Ureter (tissue), 1 donor: Measurements from ENCODE around the gene AJAP1. TPM values are rescaled to one million over a fixed set of nuclear protein-coding genes. Genes with fewer than 3 reads are reported as not detected.

Source experiments
- DNase-seq: peaks from one replicate; pipeline ENCODE4 v3.0.0-alpha.2; 2020; ENCODE audit warnings: low spot score
- total RNA-seq: library from RNA; stranded (reverse); gene quantifications from one replicate; pipeline ENCODE4 v1.2.4, GENCODE V29; 2023
- donor health status: DM: yes; HTN: yes; CAD: no.

The AJAP1 gene
- total RNA-seq, 1 donor from 2014 or later: 5.7 TPM

DNA sequence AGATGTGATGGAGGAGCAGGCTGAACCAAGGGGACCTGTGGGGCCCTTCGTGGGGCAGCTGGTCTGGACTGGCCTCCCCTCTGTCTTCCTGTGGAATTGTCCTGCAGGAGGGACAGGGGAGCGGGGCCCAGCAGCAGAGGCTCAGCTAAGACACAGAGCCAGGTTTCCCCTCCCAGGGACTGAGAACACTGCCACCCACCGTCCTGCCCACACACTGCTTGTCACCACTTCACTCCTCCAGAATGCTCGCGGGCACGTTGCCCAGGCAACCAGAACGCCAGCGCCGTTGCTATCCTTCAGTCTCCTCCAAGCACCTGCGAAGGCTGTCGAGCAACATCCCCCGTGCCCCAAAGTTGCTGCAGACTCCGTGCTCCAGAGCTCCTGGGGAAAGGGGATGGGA lies 46.4 kb downstream of the AJAP1 start:
- no peak for DNase-seq

DNA sequence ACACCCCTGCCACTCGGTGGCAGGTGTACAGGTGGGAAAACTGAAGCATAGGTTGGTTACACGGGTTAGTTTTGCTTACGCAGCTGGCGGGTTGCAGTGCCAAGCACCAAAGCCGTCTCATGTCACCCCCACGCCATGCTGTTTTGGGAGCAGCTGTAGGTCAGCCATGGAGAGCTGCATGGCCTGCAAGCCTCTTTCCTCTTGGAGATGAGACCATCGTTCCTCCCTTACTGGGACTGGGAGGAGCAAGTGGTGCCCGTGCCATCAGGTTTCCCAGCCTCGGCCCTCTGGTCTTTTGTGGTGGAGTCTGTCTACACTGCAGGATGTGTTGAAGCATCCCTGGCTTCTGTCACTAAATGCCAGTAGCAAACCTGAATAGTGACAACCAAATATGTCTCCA lies 46.9 kb downstream of the AJAP1 start:
- DNase-seq: no peak

DNA sequence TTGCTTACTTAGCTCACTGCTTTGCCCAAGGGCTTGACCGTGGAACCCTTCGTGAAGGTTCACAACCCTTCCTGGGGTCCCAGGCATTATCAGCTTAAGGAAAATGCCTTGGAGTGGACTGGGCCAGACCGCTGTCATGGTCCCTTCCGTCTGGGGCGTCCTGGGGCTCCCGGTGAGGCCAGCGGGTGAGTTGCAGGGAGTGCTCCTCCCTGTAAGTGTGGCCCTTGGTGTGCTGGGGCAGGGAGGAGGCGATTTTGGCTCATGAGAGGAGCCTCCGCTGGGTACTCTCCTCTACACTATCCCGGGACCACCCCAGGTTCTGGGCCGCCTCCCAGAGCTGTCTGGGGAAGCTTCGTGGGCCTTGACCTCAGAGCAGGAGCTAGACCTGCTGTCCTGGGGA lies 48.1 kb downstream of the AJAP1 start:
- DNase-seq: no peak

DNA sequence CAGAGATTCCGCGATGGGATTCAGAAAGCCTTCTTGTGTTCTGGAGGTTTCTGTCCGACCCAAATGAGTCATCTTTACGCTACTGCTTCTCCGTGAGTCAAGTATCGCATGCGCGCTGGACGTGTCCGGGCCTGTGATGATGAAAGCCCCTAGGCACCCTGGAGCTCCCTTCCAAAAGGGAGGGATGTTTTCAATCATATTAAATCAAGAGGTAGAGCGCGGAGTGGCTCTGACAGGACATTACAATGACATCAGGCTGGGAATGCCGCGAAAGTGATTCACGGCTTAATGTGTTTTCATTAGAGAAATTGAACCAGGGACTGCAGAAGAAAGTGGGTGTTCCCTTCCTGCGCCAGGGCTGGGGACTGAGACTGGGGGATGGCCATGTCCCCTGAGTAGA lies 48.5 kb downstream of the AJAP1 start:
- DNase-seq: no peak

DNA sequence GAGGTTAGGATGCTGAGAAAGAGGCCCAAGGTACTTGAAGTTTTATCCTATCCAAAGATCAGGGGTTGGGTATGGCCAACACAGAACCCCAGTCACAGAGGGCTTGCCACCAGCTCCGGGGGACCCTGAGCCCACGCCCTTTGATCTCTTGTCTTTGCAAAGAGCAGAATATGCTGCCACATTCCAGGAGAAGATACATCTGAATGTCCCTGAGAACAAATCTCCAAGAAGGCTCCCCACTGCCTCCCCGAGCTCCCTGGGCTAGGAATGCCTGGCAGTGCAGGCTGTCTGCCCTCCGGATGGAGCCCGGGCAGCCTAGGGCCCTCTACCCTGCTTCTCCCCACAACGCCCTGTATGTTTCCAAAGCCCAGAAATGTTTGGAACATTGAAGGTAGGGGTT lies 49.2 kb downstream of the AJAP1 start:
- DNase-seq: no peak

DNA sequence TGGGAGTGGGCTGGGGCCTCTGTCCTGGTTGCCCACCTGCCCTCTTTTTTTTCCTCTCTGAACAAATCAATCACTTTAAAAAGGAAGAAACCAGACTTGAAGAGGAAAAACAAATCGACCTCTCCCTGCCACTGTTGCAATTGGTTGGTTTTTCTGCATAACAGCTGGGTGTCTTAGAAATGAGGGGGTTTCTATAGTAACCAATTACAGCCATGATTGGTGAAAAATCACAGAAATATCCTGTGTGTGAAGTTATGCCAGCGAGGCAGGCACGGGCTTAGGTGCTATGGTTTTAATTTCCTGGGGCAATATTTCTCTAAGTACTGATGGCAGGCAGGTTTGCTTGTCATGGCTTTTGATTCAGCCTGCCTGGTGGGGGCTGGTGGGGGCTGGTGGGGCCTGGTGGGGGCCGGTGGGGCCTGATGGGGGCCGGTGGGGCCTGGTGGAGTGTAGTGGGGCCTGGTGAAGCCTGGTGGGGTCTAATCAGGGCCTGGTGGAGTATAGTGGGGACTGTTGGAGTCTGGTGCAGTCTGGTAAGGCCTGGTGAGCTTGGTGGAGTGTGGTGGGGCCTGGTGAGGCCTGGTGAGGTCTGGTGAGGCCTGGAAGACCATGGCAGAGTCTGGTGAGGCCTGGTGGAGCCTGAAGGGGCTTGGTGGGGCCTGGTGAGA lies 54.6 kb downstream of the AJAP1 start:
- no peak for DNase-seq

DNA sequence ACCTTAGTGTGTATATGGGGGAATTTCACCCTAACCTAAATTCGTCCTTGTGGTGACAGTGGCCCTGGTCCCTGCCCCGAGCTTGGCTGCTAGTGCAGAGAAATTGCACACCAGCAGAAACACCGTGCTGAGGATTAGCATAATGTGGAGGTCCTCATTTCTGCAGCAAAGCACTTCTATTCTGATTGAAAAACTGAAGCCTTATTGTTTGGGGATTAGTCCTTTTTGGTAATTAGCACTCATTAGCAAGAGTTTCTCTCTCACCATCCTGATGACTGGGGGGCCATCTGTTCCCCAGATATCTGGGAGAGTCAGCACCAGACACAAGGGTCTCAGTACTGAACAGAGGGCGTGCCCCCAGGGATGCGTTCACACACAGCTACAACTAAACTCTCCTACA lies 55.2 kb downstream of the AJAP1 start:
- DNase-seq: no peak

DNA sequence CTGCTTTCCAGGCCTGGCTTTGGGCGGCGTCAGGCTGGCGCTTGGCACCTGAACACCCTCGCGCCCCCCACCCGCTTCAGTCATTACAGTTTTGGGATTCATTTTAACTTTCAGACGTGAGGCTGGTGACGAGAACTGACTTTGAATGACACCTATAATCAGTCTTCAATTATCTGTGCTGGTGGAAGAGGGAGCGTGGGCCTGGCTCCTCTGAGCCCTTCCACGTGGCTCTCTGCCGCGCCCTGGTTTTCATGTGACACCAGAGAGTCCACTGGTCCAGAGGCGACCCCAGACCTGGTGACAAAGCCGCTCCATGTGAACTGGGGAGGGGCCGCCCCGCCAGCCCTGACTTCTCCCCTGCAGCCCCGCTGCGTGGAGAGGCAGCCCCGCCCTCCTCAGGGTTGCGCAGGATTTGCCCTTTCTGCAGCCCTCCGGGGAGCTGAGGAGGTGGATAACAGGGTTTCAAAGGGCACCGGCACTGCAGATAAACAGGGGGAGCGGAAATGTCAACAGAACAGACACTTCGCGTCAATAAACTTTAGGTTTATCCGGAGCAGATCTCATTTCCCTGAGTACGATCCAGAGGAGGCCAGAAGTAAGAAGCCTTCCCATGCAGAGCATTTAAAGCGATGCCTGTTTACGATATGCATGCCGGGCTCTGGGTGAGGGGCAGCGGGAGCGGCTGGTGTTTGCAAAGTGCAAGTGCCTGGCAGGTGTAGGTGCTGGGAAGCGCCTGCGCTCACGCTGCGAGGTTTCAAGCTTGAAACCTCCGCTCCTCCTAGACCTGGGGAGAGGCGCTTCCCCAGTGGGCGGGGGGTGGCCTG lies 56.4 kb downstream of the AJAP1 start:
- DNase-seq: no peak

DNA sequence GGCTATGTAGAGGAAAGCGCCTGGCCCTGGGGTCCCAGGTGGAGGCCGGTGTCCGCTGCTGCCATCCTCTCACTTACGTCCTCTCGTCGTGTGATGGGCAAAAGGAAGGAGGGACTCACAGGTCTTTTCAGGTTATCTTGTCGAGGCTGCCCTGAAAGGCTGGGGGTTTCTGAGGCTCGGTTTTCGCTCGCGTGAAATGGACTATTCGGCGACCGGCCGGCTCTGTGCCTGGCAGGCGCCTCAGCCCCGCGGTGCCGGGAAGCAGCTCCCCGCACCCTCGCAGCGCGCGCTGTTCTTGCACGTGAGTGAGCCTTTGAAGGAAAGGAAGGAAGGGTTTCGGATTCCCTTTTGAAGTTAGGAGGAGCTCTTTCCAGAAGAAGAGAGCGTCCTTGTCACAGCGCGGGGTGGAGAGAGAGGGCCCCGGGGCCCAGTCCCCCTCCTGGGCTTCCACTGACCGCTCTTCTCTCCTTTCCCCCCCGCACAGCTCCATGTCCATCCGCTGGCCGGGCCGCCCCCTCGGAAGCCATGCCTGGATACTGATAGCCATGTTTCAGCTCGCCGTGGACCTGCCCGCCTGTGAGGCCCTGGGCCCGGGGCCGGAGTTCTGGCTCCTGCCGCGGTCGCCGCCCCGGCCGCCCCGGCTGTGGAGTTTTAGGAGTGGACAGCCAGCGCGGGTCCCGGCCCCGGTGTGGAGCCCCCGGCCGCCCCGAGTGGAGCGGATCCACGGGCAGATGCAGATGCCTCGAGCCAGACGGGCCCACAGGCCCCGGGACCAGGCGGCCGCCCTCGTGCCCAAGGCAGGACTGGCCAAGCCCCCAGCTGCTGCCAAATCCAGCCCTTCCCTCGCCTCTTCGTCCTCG lies 57.2 kb downstream of the AJAP1 start:
- no peak for DNase-seq

DNA sequence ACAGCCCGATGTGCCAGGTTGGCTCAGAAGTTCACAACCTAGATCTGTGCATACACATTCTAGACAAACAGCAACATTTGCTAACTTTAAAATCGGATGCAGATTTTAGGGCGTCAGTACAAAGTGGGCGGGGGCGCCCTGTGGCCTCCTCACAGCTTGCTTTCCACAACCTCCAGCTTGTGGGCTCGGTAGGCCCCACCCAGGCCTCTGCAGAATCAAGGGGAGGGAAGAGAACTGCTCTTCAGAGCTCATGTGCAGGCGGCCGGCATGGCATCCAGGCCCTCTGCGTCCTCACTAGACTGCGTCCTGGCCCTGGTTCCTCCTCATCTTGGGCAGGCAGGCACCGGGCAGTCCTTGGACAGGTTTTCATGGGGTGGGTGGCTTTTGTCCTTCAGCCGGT lies 59.3 kb downstream of the AJAP1 start:
- DNase-seq: no peak

DNA sequence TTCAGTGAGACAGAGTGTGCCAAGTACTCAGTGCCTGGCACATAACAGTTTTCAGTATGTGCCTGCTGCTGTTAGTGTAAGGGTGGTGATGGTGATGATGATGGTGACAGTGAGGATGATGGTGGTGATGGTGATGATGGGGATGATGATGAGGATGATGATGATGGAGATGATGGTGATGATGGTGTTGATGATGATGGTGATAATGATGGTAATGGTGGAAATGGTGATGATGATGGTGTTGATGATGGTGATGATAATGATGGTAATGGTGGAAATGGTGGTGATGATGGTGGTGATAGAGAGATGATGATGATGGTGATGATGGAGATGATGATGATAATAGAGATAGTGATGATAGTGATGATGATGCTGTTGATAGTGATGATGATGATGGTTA lies 62.0 kb downstream of the AJAP1 start:
- no peak for DNase-seq

DNA sequence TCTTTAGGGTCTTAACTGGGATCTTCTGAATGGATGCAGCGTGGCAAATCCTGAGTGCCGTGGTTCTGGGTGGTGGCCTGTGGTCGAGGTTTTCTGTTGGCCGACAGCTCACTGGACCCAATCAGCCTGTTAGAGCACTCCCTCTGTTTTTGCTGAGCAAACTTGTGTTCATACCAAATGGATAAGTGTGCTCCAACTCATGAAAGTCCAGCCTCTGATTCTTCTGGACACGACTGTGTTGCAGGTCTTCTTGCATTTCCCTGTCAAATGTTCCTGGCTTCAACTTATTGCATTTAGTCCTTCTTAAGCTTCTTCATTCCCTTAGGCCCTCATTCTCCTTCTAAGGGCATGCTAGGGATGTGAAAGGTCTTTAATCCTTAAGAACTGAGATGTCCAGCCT lies 63.7 kb downstream of the AJAP1 start:
- no peak for DNase-seq

DNA sequence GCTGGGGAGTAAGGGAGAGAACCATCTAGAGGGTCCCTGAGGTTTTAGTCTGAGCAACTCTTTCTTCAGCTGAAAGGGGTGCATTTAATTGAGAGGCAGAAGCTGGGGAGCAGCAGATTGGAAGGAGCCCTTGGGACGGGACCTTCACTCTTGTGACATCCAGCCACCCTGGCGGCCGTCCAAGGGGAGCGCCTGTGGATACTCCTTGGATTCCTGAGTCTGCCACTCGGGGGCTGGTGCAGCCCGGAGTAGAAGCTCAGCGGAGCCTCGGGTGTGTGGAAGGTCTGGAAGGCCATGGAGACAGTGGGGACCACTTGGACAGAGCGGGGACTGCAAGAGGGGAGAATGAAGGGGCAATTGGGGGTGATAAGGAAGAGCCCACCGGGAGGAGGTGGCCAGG lies 68.7 kb downstream of the AJAP1 start:
- no peak for DNase-seq

DNA sequence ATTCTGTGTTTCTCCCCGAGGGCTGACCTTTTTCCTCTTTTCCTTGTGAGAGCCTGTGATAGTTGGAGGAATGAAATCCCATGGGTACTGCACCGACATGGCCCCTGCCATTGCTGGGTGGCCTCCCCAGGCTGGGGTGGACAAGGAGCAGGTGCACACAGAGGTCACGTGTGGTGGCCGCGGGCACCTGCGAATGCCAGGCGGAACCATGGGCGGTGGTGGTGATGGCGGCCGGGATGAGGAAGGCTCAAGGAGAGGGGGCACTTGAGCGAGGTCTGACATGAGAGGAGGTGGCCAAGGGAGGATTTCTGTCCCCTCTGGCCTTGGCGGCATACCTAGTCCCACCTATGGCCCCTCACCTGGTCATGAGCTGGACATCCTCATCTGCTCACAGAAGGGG lies 69.6 kb downstream of the AJAP1 start:
- DNase-seq: no peak

DNA sequence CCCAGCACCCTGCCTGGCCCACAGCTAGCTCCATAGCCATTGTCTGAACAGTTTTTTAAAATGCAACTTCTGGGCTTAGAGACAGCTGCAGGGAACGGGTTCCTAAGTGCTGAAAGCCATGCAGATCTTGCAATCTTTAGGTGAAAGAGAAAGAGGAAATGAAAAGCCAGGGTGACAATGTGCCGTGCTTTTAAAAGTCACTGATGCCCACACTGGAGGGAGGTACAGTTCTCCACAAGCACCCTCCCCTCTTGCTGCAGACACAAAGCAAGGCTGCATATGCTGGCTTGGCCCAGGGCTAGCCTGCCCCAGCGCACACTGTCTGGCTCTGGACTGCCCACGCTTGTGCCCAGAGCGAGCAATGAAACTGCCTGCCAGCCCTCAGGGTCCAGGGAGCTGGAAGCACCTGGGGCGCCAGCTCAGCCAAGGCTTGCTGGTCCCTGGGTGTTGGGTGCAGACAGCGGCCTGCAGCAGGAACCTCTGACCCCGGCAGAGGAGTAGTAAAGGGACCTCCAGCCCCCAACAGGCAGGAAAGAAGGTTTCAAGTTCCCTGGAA lies 70.4 kb downstream of the AJAP1 start:
- DNase-seq: no peak

DNA sequence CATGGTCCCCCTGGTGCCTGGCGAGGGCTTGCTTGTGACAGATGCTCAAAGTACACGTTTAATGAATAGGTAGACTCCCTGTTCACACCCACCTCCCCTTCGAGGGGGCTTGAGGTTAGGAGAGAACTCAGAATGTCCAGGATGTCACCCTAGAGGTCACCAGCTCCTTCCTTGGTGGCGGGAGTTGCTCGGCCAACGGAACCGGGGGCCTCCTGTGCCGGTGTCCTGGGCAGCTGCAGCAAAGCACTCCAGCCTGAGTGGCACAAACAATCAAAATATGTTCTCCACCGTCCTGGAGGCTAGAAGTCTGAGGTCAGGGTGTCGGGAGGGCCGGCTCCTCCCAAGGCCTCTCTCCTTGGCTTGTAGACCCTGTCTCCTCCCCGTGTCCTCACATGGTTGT lies 71.0 kb downstream of the AJAP1 start:
- no peak for DNase-seq

DNA sequence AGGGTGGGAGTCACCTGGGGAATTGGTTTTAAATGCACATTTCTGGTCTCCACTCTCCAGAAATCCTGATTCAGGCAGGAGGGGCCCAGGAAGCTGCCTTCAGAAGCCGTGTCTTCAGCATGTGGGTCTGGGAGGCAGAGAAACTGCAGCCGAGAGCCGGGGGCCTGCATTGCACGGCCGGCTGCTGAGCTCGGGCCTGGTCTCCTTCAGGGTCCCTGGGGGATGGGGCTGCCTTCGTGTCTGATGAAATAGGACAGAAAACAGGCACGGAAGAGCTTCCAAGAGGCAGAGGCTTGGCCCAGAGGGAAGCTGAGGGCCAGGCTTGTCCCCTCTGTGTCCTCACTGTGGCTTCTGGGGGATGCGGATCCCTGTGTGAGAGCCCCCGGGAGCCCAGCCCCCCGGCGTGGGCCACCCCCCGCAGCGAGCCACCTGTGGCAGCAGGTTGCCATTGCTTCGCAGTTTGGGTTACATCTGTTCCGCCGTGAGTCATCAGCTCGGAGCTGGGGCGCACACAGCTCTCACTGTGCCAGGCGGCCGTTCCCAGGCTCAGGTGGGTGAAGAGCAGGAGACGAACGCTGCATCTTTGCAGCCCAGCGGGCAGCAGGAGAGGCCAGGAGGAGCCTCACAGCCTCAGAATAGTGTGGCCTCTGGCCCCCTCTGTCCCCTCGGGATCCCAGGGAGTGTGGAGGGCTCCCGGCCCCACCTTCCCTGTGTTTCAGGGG lies 72.4 kb downstream of the AJAP1 start:
- no peak for DNase-seq

DNA sequence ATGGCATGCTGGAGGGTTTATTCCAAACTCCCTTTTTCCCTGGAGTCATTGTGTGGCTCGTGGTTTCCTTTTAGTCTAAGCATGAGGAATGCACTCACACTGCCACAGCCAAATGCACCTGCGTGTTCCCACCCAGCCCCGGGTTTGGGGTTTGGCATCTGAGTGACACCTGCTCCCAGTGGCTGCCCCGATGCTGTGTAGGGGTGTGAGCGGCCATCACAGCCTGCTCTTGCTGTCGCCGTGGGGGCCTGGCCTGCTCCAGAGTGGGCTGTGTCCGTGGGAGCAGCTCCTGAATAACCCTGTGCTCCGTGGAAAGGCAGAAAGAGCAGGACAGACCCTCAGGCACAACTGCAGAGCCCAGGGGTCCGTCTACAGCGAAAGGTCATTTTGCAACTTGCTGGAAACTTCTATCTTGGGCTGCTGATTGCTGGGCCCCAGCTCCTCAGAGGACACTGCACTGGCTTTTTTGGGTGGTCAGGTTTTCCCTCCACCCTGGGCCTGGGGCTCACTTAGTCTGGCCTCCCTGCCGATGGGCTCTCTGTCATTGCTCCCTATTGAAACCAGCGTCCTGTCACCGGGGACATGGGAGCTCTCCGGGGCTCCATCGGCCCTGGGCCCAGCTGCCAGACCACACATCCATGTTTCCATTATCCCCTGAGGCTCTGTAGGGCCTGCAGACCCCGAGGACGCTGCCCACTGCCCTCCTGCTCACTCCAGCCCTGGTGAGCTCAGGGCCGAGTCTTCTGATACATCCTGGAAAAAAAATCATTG lies 74.1 kb downstream of the AJAP1 start:
- DNase-seq: no peak

DNA sequence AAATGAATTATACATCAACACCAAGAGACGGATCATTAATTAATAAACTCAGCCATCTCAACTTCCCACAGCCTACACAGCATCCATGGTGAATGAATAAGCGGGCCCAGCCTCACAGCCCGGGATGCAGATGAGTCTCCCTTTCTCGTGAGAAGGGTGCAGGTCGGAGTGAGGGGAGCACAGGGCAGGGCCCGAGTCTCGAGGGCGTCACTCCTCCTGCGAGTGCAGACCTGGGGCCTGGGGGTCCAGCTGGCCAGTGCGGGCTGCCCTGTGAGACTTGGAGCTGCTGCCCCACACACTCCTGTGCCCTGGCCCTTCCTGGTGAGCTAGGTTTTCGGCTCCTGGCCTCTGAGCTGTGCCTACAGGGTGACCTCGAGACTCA lies 74.7 kb downstream of the AJAP1 start:
- no peak for DNase-seq

DNA sequence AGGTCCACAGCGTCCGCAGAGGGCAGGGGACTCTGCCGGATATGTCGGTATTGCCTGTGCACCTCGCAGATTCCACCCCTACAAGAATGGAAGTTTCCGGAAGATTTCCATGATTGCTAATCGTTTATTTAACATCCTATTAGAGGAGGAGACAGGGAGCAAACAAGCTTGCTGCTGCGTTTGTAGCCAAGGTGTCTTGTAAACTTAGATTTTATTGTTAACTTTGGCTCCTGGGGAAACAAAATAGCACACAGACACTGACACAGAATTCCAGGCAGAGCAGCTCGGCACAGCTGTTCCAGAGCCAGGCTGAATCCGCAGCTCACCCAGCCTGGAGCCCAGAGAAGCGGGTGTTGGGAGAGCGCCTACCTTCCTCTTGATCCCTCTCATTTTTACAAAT lies 75.7 kb downstream of the AJAP1 start:
- DNase-seq: no peak
